PC-9 (cell line): ENCODE measurements around the gene TXNRD1. TPM values are rescaled to one million over a fixed set of nuclear protein-coding genes. Genes with fewer than 3 reads are reported as not detected.

Source experiments
- BruUV-seq: library from RNA; stranded (reverse); fragments of 400-500 nt; replicated peaks from 2 replicates; lab custom pipeline; 2021; lab: Mats Ljungman, UMichigan
- CTCF ChIA-PET: fragments of 300-600 bp; sonication (Branson Sonifier 250); formaldehyde crosslinking; loops from one replicate; lab custom pipeline; 2022; ENCODE audit warnings: antibody characterized with exemption; lab: Charles Lee
- POLR2A ChIA-PET: fragments of 300-600 bp; sonication (Branson Sonifier 250); formaldehyde crosslinking; loops from one replicate; lab custom pipeline; 2022; ENCODE audit warnings: antibody characterized with exemption; ENCODE audit not compliant: unreplicated experiment; lab: Charles Lee
- DNase-seq, 2 experiments: peaks; one replicate each; pipeline versions ENCODE4 v3.0.0 to v3.0.0-alpha.2; 2015 to 2022; ENCODE audit warnings: mixed read lengths in 1 of 2
- H2AFZ ChIP-seq: fragments of 200-600 bp; sonication (generic); 2 replicates; pipeline ENCODE4 v1.8.1; 2017; ENCODE audit warnings: antibody characterized with exemption
- H3F3A ChIP-seq: fragments of 200-600 bp; sonication (generic); 2 replicates; pipeline ENCODE4 v1.8.1; 2017; ENCODE audit warnings: antibody characterized with exemption, mild to moderate bottlenecking, low read depth; ENCODE audit not compliant: insufficient read depth
- H3K27ac ChIP-seq: fragments of 200-600 bp; sonication (generic); 2 replicates; pipeline ENCODE4 v1.6.1; 2016; ENCODE audit warnings: mixed run types
- H3K27me3 ChIP-seq: fragments of 200-600 bp; sonication (generic); 2 replicates; pipeline ENCODE4 v1.6.1; 2016; ENCODE audit warnings: low read depth, mixed run types; ENCODE audit not compliant: insufficient read depth
- H3K36me3 ChIP-seq: fragments of 200-600 bp; sonication (generic); 2 replicates; pipeline ENCODE4 v1.6.1; 2016; ENCODE audit warnings: low read depth, mixed run types
- H3K4me1 ChIP-seq: fragments of 200-600 bp; sonication (generic); replicated peaks from 2 replicates; pipeline ENCODE4 v1.6.1; 2016; ENCODE audit warnings: mixed run types; ENCODE audit not compliant: insufficient read depth
- H3K4me2 ChIP-seq: fragments of 200-600 bp; sonication (generic); 2 replicates; pipeline ENCODE4 v1.6.1; 2017; ENCODE audit warnings: mixed run types
- H3K4me3 ChIP-seq: fragments of 200-600 bp; sonication (generic); 2 replicates; pipeline ENCODE4 v1.6.1; 2016; ENCODE audit warnings: mixed run types
- H3K79me2 ChIP-seq: fragments of 200-600 bp; sonication (generic); 2 replicates; pipeline ENCODE4 v1.6.1; 2017; ENCODE audit warnings: low read depth, mixed run types
- H3K9me2 ChIP-seq: fragments of 200-600 bp; sonication (generic); 2 replicates; pipeline ENCODE4 v1.8.1; 2017; ENCODE audit warnings: mild to moderate bottlenecking; ENCODE audit not compliant: insufficient read depth
- H3K9me3 ChIP-seq: fragments of 200-600 bp; sonication (generic); 2 replicates; pipeline ENCODE4 v1.8.1; 2016; ENCODE audit warnings: low read depth; ENCODE audit not compliant: insufficient read depth
- H4K20me1 ChIP-seq: fragments of 200-600 bp; sonication (generic); 2 replicates; pipeline ENCODE4 v1.8.1; 2017; ENCODE audit not compliant: insufficient read depth
- CTCF ChIP-seq: fragments of 200-600 bp; sonication (generic); conservative IDR thresholded peaks from 2 replicates; pipeline ENCODE4 v1.6.1; 2017; ENCODE audit warnings: mixed run types, antibody characterized with exemption, mild to moderate bottlenecking, moderate library complexity
- EZH2 ChIP-seq: fragments of 200-600 bp; sonication (generic); IDR thresholded peaks from 2 replicates; pipeline ENCODE4 v1.8.0; 2017; ENCODE audit warnings: antibody characterized with exemption, low read depth
- intact Hi-C: fragments of 100-400 bp; cut with micrococcal nuclease; formaldehyde crosslinking; loops from one replicate; pipeline ENCODE4 v1.10.0; 2022; ENCODE audit not compliant: unreplicated experiment
- total RNA-seq: library from RNA; stranded (reverse); gene quantifications from 2 replicates; pipeline ENCODE4 v1.2.3, GENCODE V29; 2021

Gene TXNRD1
- total RNA-seq, 1 experiment from 2014 or later = 1,250 TPM

GRCh38 chr12:104248444-104248843 lies 32.9 kb downstream of the TXNRD1 start:
- Histone ChIP-seq H4K20me1 (no peaks in the 10 kb centered on the region), H3K36me3 (no peaks in the 10 kb centered on the region), H3K79me2 (no peaks in the 10 kb centered on the region), H3K4me1 (no peaks in the 10 kb centered on the region; the same call in 1 of the 2 replicates), H3K27me3 (no peaks in the 10 kb centered on the region), H2AFZ (no peak overlapping the region), H3K9me3 (no peaks in the 10 kb centered on the region), H3K27ac (no peak overlapping the region), H3K4me2 (no peak overlapping the region), H3K4me3 (no peak overlapping the region), H3F3A (peaks cover 18% of the 10 kb centered on the region; the same call in 1 of the 2 replicates), H3K9me2 (no peaks in the 10 kb centered on the region)
- intact Hi-C loops = no loop called here
- BruUV-seq = no TSS peak
- DNase-seq = no peak
- CTCF ChIA-PET = no interaction called here
- TF ChIP-seq CTCF (no peak), EZH2 (no peak)
- POLR2A ChIA-PET = no interaction called here

- Histone ChIP-seq H3K4me2 (no peak overlapping the region), H3K79me2 (no peaks in the 10 kb centered on the region), H3K27ac (no peak overlapping the region), H3K9me3 (no peaks in the 10 kb centered on the region), H3K4me1 (no peaks in the 10 kb centered on the region; the same call in 1 of the 2 replicates), H4K20me1 (no peaks in the 10 kb centered on the region), H3K9me2 (no peaks in the 10 kb centered on the region), H3K4me3 (no peak overlapping the region), H3K27me3 (no peaks in the 10 kb centered on the region), H3F3A (peaks cover 15% of the 10 kb centered on the region; the same call in 1 of the 2 replicates), H3K36me3 (no peaks in the 10 kb centered on the region), H2AFZ (no peak overlapping the region)
- no peak for DNase-seq
- ChIA-PET POLR2A (no interaction called here), CTCF (no interaction called here)
- BruUV-seq = no TSS peak
- TF ChIP-seq EZH2 = no peak
- TF ChIP-seq CTCF = no peak
- intact Hi-C loops = no loop called here
These were observed 33.4 kb downstream of the TXNRD1 start for GRCh38 chr12:104249017-104249416.

DNA sequence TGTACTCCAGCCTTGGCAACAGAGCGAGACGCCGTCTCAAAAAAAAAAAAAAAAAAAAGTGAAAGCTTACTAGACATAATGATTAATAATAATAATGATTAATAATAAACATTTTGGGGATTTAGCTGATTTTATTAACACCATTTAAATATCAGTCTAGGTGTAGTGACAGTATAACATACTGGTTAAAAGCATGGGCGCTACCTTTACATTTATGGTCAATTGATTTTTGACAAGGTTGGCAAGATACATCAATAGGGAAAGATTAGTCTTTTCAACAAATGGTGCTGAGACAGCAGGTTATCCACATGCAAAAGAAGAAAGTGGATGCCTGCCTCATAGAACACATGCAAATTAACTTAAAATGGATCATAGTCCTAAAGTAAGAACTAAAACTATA lies 34.3 kb downstream of the TXNRD1 start:
- TF ChIP-seq EZH2 = no peak
- no peak for TF ChIP-seq CTCF
- intact Hi-C loops = no loop called here
- H3K4me2 ChIP-seq = no peak overlapping the region
- H3K4me3 ChIP-seq = no peak overlapping the region
- ChIA-PET CTCF (no interaction called here), POLR2A (no interaction called here)
- BruUV-seq = no TSS peak
- peaks cover 3% of the 10 kb centered on the region; the same call in 1 of the 2 replicates for H3K4me1 ChIP-seq
- H3F3A ChIP-seq = peaks cover 8% of the 10 kb centered on the region; the same call in 1 of the 2 replicates
- no peaks in the 10 kb centered on the region for H3K9me3 ChIP-seq
- no peaks in the 10 kb centered on the region for H4K20me1 ChIP-seq
- H3K9me2 ChIP-seq = no peaks in the 10 kb centered on the region
- no peaks in the 10 kb centered on the region for H3K79me2 ChIP-seq
- no peak overlapping the region for H2AFZ ChIP-seq
- DNase-seq = no peak
- H3K27ac ChIP-seq = no peak overlapping the region
- no peaks in the 10 kb centered on the region for H3K27me3 ChIP-seq
- H3K36me3 ChIP-seq = no peaks in the 10 kb centered on the region
